Prostate gland (tissue), 2 donors: Measurements from ENCODE around the gene BCOR. TPM values are rescaled to one million over a fixed set of nuclear protein-coding genes. Genes with fewer than 3 reads are reported as not detected.

Experiments used
- DNase-seq: peaks from one replicate; pipeline ENCODE4 v3.0.0-alpha.2; 2019; ENCODE audit warnings: low spot score
- H3K27ac ChIP-seq, 2 donors: fragments of 200-600 bp; sonication (generic); 2 replicates each; pipeline ENCODE4 v1.5.1; 2017 to 2019
- H3K27me3 ChIP-seq: fragments of 200-600 bp; sonication (generic); replicated peaks from 2 replicates; pipeline ENCODE4 v1.5.1; 2019; ENCODE audit not compliant: insufficient read depth
- H3K36me3 ChIP-seq, 2 donors: fragments of 200-600 bp; sonication (generic); 1 replicate in 1 of 2; 2 replicates in 1 of 2; pipeline versions ENCODE4 v1.5.1 to v1.8.1; 2017 to 2019
- H3K4me1 ChIP-seq: fragments of 200-600 bp; sonication (generic); replicated peaks from 2 replicates; pipeline ENCODE4 v1.5.1; 2019
- H3K4me3 ChIP-seq, 2 donors: fragments of 200-600 bp; sonication (generic); 2 replicates each; pipeline ENCODE4 v1.5.1; 2017 to 2019
- H3K9me3 ChIP-seq: fragments of 200-600 bp; sonication (generic); 2 replicates; pipeline ENCODE4 v1.5.1; 2017
- CTCF ChIP-seq, 4 experiments: fragments of 200-600 bp in 2 of 4; fragments of 450-650 bp in 2 of 4; sonication (generic) in 2 of 4; IDR thresholded peaks; 1 replicate in 3 of 4; 2 replicates in 1 of 4; pipeline ENCODE4 v1.5.1; 2016 to 2019; ENCODE audit warnings: antibody characterized with exemption in 4 of 4, mild to moderate bottlenecking in 2 of 4, moderate library complexity in 2 of 4
- POLR2A ChIP-seq: fragments of 450-650 bp; IDR thresholded peaks from one replicate; pipeline ENCODE4 v1.6.1; 2016; ENCODE audit warnings: antibody characterized with exemption, mild to moderate bottlenecking
- POLR2AphosphoS5 ChIP-seq: sonication (generic); formaldehyde crosslinking; IDR thresholded peaks from one replicate; pipeline ENCODE4 v1.6.1; 2017; ENCODE audit warnings: antibody characterized with exemption
- WGBS: methylation state at CpG from one replicate; pipeline ENCODE4 v1.1.5; 2018; 5-methylcytosine and 5-hydroxymethylcytosine counted together
- intact Hi-C: fragments of 100-400 bp; cut with DNase I; formaldehyde crosslinking; loops from one replicate; pipeline ENCODE4 v1.14.2; 2022
- total RNA-seq, 2 donors: library from RNA; depleted of rRNA; stranded (reverse); fragments of >200 nt; gene quantifications; one replicate each; pipeline ENCODE4 v1.1.0, GENCODE V29; 2016

Gene BCOR
- total RNA-seq, 2 donors from 2014 or later = 56.2 to 70.8 TPM

- Histone ChIP-seq H3K27me3 (no peaks in the 10 kb centered on the region), H3K4me1 (no peaks in the 10 kb centered on the region), H3K36me3 (no peaks in the 10 kb centered on the region), H3K4me3 (peak overlapping the region; percentile 63 to 65), H3K9me3 (no peaks in the 10 kb centered on the region), H3K27ac (peak overlapping the region; percentile 86 to 92)
- TF ChIP-seq POLR2A = no peak
- TF ChIP-seq CTCF (IDR thresholded peaks at IDR 0.05) = no peak
- TF ChIP-seq POLR2AphosphoS5 = no peak
- peak; percentile 31 for DNase-seq
- WGBS = under 1% methylated on average over 25 of the region's 75 CpGs
- intact Hi-C loops = loop anchor here (5.0 kb wide), 1 partner anchor 361 kb away; no protein-coding TSS in a partner anchor
Observed at GRCh38 chrX:40098264-40099054, 701 bp upstream of the BCOR start.

- H3K36me3 ChIP-seq = no peaks in the 10 kb centered on the region
- no peaks in the 10 kb centered on the region for H3K9me3 ChIP-seq
- no peaks in the 10 kb centered on the region for H3K4me1 ChIP-seq
- H3K4me3 ChIP-seq = peak overlapping the region; percentile 63 to 65
- no peak for DNase-seq
- intact Hi-C loops = loop anchor here (5.0 kb wide), 1 partner anchor 360 kb away; no protein-coding TSS in a partner anchor
- WGBS = 0% methylated on average over 34 of the region's 42 CpGs
- TF ChIP-seq POLR2A (no peak), POLR2AphosphoS5 (no peak), CTCF (IDR thresholded peaks at IDR 0.05) (no peak)
- peak overlapping the region; percentile 86 to 92 for H3K27ac ChIP-seq
- H3K27me3 ChIP-seq = no peaks in the 10 kb centered on the region
Observed at GRCh38 chrX:40097141-40097503, 636 bp downstream of the BCOR start.

- 0% methylated on average over 28 of the region's 66 CpGs for WGBS
- intact Hi-C loops = loop anchor here (5.0 kb wide), 1 partner anchor 359 kb away; no protein-coding TSS in a partner anchor
- no peaks in the 10 kb centered on the region for H3K4me1 ChIP-seq
- H3K27me3 ChIP-seq = no peaks in the 10 kb centered on the region
- peak overlapping the region; percentile 86 to 92 for H3K27ac ChIP-seq
- peak overlapping the region; percentile 63 to 65 for H3K4me3 ChIP-seq
- no peaks in the 10 kb centered on the region for H3K9me3 ChIP-seq
- TF ChIP-seq POLR2A (peak; percentile 13), CTCF (IDR thresholded peaks at IDR 0.05) (no peak)
- no peaks in the 10 kb centered on the region for H3K36me3 ChIP-seq
- peak; percentile 25 for DNase-seq
Observed at GRCh38 chrX:40096395-40097091, 1.2 kb downstream of the BCOR start.

GRCh38 chrX:40095583-40096394, 2.0 kb downstream of the BCOR start:
- Histone ChIP-seq H3K9me3 (no peaks in the 10 kb centered on the region), H3K36me3 (no peaks in the 10 kb centered on the region), H3K4me1 (no peaks in the 10 kb centered on the region), H3K27me3 (no peaks in the 10 kb centered on the region), H3K4me3 (peak overlapping the region; percentile 63 to 65), H3K27ac (peak overlapping the region; percentile 86 to 92)
- intact Hi-C loops = loop anchor here (5.0 kb wide), 1 partner anchor 358 kb away; no protein-coding TSS in a partner anchor
- DNase-seq = peak; percentile 7
- no peak for TF ChIP-seq CTCF (IDR thresholded peaks at IDR 0.05)
- TF ChIP-seq POLR2A = peak; percentile 29
- WGBS = under 1% methylated on average over 19 of the region's 80 CpGs
